Suprapubic skin (tissue), 4 donors: ENCODE results near the gene VRK3. TPM values are rescaled to one million over a fixed set of nuclear protein-coding genes. Genes with fewer than 3 reads are reported as not detected.

ENCODE experiments used
- DNase-seq, 2 donors: peaks; one replicate each; pipeline ENCODE4 v3.0.0-alpha.2; 2019; ENCODE audit warnings: low spot score in 2 of 2
- H3K27ac ChIP-seq: fragments of 200-600 bp; sonication (generic); one replicate; pipeline ENCODE4 v1.5.1; 2019
- H3K27me3 ChIP-seq: fragments of 200-600 bp; sonication (generic); one replicate; pipeline ENCODE4 v1.5.1; 2019
- H3K36me3 ChIP-seq: fragments of 200-600 bp; sonication (generic); one replicate; pipeline ENCODE4 v1.5.1; 2019
- H3K4me1 ChIP-seq: fragments of 200-600 bp; sonication (generic); one replicate; pipeline ENCODE4 v1.5.1; 2019
- H3K4me3 ChIP-seq: fragments of 200-600 bp; sonication (generic); one replicate; pipeline ENCODE4 v1.5.1; 2019; ENCODE audit warnings: mild to moderate bottlenecking
- H3K9me3 ChIP-seq: fragments of 200-600 bp; sonication (generic); one replicate; pipeline ENCODE4 v1.5.1; 2019
- EP300 ChIP-seq: sonication (generic); formaldehyde crosslinking; IDR thresholded peaks from one replicate; pipeline ENCODE4 v1.6.1; 2017; ENCODE audit warnings: antibody characterized with exemption
- POLR2A ChIP-seq, 2 donors: fragments of 450-650 bp; IDR thresholded peaks; one replicate each; pipeline ENCODE4 v1.6.1; 2017; ENCODE audit warnings: antibody characterized with exemption in 2 of 2, mild to moderate bottlenecking in 2 of 2, moderate library complexity in 2 of 2
- POLR2AphosphoS5 ChIP-seq, 3 donors: sonication (generic); formaldehyde crosslinking; IDR thresholded peaks; one replicate each; pipeline ENCODE4 v1.6.1; 2017; ENCODE audit warnings: antibody characterized with exemption in 3 of 3
- WGBS: methylation state at CpG from one replicate; pipeline ENCODE4 v1.1.5; 2018; 5-methylcytosine and 5-hydroxymethylcytosine counted together
- total RNA-seq, 4 donors: library from RNA; depleted of rRNA; stranded (reverse); fragments of >200 nt; gene quantifications; one replicate each; pipeline ENCODE4 v1.1.0, GENCODE V29; 2016
- TF ChIP-seq, protein P1 (sequence below), 2 donors: fragments of 200-600 bp in 1 of 2; fragments of 450-650 bp in 1 of 2; sonication (generic) in 1 of 2; IDR thresholded peaks; one replicate each; pipeline ENCODE4 v1.5.1; 2016 to 2019; ENCODE audit warnings: antibody characterized with exemption in 2 of 2, mild to moderate bottlenecking in 1 of 2, moderate library complexity in 1 of 2

The VRK3 gene
- total RNA-seq, 4 donors from 2014 or later, result 21.8 to 53.6 (median 35.8) TPM

- Histone ChIP-seq H3K36me3 (peaks cover 91% of the 10 kb centered on the region), H3K27ac (no peak overlapping the region)
Measured at GRCh38 chr19:50000841-50001557, 24.2 kb downstream of the VRK3 start.

GRCh38 chr19:50000038-50000840, 24.9 kb downstream of the VRK3 start:
- Histone ChIP-seq H3K36me3 (peaks cover 91% of the 10 kb centered on the region), H3K4me3 (no peak overlapping the region), H3K4me1 (peaks cover 17% of the 10 kb centered on the region), H3K9me3 (no peaks in the 10 kb centered on the region), H3K27me3 (no peaks in the 10 kb centered on the region), H3K27ac (no peak overlapping the region)
- TF ChIP-seq, protein P1, sequence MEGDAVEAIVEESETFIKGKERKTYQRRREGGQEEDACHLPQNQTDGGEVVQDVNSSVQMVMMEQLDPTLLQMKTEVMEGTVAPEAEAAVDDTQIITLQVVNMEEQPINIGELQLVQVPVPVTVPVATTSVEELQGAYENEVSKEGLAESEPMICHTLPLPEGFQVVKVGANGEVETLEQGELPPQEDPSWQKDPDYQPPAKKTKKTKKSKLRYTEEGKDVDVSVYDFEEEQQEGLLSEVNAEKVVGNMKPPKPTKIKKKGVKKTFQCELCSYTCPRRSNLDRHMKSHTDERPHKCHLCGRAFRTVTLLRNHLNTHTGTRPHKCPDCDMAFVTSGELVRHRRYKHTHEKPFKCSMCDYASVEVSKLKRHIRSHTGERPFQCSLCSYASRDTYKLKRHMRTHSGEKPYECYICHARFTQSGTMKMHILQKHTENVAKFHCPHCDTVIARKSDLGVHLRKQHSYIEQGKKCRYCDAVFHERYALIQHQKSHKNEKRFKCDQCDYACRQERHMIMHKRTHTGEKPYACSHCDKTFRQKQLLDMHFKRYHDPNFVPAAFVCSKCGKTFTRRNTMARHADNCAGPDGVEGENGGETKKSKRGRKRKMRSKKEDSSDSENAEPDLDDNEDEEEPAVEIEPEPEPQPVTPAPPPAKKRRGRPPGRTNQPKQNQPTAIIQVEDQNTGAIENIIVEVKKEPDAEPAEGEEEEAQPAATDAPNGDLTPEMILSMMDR (IDR thresholded peaks at IDR 0.05), result no peak
- DNase-seq, result no peak
- 88% methylated on average over 18 of the region's 20 CpGs for WGBS

More at GRCh38 chr19:50000841-50001557, 24.2 kb downstream of the VRK3 start:
- H3K4me3 ChIP-seq, result no peak overlapping the region
- H3K27me3 ChIP-seq, result no peaks in the 10 kb centered on the region
- H3K9me3 ChIP-seq, result no peaks in the 10 kb centered on the region
- DNase-seq, result no peak
- TF ChIP-seq POLR2A (IDR thresholded peaks at IDR 0.05) (no peak), POLR2AphosphoS5 (IDR thresholded peaks at IDR 0.05) (no peak), EP300 (no peak)
- TF ChIP-seq, protein P1 (IDR thresholded peaks at IDR 0.05), result no peak
- 87% methylated on average over 15 of the region's 16 CpGs for WGBS
- H3K4me1 ChIP-seq, result peaks cover 17% of the 10 kb centered on the region

GRCh38 chr19:49999371-50000010, 25.7 kb downstream of the VRK3 start:
- H3K27me3 ChIP-seq, result no peaks in the 10 kb centered on the region
- no peak for DNase-seq
- H3K4me3 ChIP-seq, result no peak overlapping the region
- 69% methylated on average over 6 of the region's 6 CpGs for WGBS
- no peak for TF ChIP-seq POLR2A (IDR thresholded peaks at IDR 0.05)
- TF ChIP-seq, protein P1 (IDR thresholded peaks at IDR 0.05), result no peak
- no peak for TF ChIP-seq EP300
- TF ChIP-seq POLR2AphosphoS5 (IDR thresholded peaks at IDR 0.05), result no peak
- no peaks in the 10 kb centered on the region for H3K9me3 ChIP-seq
- peaks cover 91% of the 10 kb centered on the region for H3K36me3 ChIP-seq
- H3K4me1 ChIP-seq, result peaks cover 15% of the 10 kb centered on the region
- H3K27ac ChIP-seq, result no peak overlapping the region

GRCh38 chr19:49997709-49998108, 27.5 kb downstream of the VRK3 start:
- Histone ChIP-seq H3K4me3 (no peak overlapping the region), H3K4me1 (no peaks in the 10 kb centered on the region), H3K9me3 (no peaks in the 10 kb centered on the region), H3K27ac (no peak overlapping the region), H3K27me3 (no peaks in the 10 kb centered on the region), H3K36me3 (peaks cover 98% of the 10 kb centered on the region)
- no peak for DNase-seq
- 73% methylated on average over 5 of the region's 5 CpGs for WGBS
- TF ChIP-seq, protein P1 (IDR thresholded peaks at IDR 0.05), result no peak
- no peak for TF ChIP-seq POLR2AphosphoS5 (IDR thresholded peaks at IDR 0.05)
- TF ChIP-seq POLR2A (IDR thresholded peaks at IDR 0.05), result no peak
- TF ChIP-seq EP300, result no peak

- no peak for DNase-seq
- 93% methylated on average over 9 of the region's 9 CpGs for WGBS
- H3K4me1 ChIP-seq, result no peaks in the 10 kb centered on the region
- H3K9me3 ChIP-seq, result no peaks in the 10 kb centered on the region
- no peak overlapping the region for H3K4me3 ChIP-seq
- no peak overlapping the region for H3K27ac ChIP-seq
- TF ChIP-seq POLR2AphosphoS5 (IDR thresholded peaks at IDR 0.05) (no peak), POLR2A (IDR thresholded peaks at IDR 0.05) (no peak), EP300 (no peak)
- TF ChIP-seq, protein P1 (IDR thresholded peaks at IDR 0.05), result no peak
- H3K36me3 ChIP-seq, result peaks cover 81% of the 10 kb centered on the region
- H3K27me3 ChIP-seq, result no peaks in the 10 kb centered on the region
Measured at GRCh38 chr19:49988433-49988832, 36.7 kb downstream of the VRK3 start.
